ENCODE results near the gene PACSIN2.

GRCh38 chr22:42945736-42946135, 69.2 kb downstream of the PACSIN2 start:
- no peak for TF ChIP-seq CTCF (conservative IDR thresholded peaks at IDR 0.05; ENCODE audit: low read depth in 2 of 2)
- TF ChIP-seq POLR2AphosphoS5 (IDR thresholded peaks at IDR 0.05; ENCODE audit: low read depth), result no peak
- no peak for TF ChIP-seq CREB1 (CRISPR knock-in tag; IDR thresholded peaks at IDR 0.05; ENCODE audit: low read depth)
- TF ChIP-seq STAT1 (IDR thresholded peaks at IDR 0.05; ENCODE audit: unreplicated experiment), result no peak

All from GM23338 (cell line).